NCI-H2227 (cell line): ENCODE data around the gene PARP8.

Source experiments
- DNase-seq: peaks from one replicate; lab custom pipeline; 2025; ENCODE audit not compliant: unreplicated experiment; lab: John Stamatoyannopoulos, UW

The PARP8 gene

GRCh38 chr5:50889790-50890189, 223.4 kb downstream of the PARP8 start:
- DNase-seq: peak; percentile 45
